ENCODE data around the gene NDUFS1.

- no peak for TF ChIP-seq CTCF (IDR thresholded peaks at IDR 0.05)
- no peak for TF ChIP-seq POLR2A (IDR thresholded peaks at IDR 0.05)
These were observed 74.1 kb downstream of the NDUFS1 start for GRCh38 chr2:206084870-206085741.

Measured in thyroid gland (tissue), 4 donors.